IPS-NIHi11 (cell line): ENCODE data around the gene XYLT1.

Experiments used
- DNase-seq: peaks from one replicate; pipeline ENCODE4 v3.0.0; 2012; ENCODE audit warnings: mixed read lengths, low spot score

The XYLT1 gene

GRCh38 chr16:17145029-17145428 lies 325.7 kb downstream of the XYLT1 start:
- DNase-seq: no peak

- DNase-seq: no peak
Observed at GRCh38 chr16:17144431-17144830, 326.3 kb downstream of the XYLT1 start.

DNA sequence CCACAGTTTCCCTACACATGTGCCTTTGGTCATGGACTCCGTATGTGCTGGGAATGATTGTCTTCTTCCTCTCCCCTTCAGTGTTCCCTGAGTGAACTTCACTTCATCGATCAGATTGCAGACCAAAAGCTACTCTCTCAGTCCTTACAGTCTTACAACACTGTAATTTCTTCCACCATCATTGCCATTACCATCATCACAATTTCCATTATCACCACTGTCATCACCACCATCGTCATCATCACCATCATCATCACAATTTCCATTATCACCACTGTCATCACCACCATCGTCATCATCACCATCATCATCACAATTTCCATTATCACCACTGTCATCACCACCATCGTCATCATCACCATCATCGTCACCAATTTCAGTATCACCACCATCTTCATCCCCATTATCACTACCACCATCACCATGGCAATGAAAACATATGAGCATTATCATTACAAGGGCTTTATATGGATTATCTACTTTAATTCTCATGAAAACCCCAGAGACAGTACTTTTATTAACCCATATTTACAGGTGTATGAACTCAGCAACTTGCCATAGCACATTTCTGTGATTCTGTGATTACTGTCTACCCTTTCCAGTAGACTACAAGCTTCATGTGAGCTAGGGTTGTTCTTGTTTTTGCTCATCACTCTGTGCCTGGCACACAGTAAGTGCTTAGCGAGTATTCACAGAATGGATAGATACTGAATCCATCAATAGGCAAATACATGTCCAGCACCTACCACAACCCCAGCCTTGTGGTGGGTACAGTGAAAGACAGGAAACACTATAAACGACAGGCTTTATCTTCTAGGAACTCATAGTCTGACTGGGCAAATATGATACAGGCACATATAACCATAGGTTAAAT lies 327.0 kb downstream of the XYLT1 start:
- DNase-seq: no peak

- DNase-seq: peak; percentile 88
Observed at GRCh38 chr16:17138801-17139200, 332.0 kb downstream of the XYLT1 start.

DNA sequence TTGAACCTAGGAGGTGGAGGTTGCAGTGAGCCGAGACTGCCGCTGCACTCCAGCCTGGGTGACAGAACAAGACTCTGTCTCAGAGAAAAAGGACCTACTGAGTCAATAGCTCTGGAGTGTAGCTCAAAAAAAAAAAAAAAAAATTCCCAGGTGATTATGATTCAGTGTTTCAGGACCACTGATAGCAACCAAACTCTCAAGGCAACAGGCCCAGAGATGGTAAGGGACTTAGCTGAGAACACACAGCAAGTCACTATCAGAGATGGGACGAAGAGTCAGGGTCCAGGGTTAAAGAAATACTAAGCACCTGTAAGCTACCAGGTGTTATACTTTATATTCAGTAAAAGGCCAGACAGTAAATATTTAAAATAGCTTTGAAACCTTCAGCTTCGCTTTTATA lies 335.3 kb downstream of the XYLT1 start:
- no peak for DNase-seq

DNA sequence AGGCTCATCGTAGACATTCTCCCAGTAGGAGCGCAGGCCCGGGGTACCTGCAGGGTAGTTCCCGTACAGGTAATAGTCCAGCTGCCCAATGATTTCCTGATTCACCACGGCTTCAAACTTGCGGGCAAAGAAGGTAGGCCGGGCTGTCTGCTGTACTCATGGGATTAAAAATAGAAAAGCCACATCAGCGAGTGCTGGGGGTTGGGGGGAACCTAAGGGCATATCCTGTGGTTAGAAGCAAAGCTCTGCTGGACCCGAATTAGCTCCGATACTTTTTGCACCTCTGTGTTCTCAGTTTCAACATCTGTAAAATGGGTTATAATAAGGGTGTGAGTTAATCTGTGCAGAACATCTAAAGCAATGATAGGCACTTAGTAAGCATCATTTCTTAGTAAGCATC lies 336.2 kb downstream of the XYLT1 start:
- DNase-seq: no peak

DNA sequence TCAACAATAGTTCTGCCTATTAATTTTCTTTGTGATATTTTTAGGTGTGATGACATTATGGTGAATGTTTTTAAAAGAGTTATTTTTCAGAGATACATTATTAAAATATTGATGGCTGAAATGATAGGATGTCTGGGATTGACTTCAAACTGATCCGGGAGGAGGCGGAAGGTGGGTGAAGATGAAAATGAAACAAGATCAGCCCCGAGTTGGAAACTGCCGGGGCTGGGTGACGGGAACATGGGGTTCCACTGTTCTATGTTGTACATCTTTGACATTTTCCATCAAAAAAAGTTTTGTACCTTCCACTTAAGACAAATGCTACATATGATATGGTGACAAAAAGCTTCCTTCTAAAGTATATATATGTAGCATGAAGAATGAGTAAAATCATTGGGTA lies 336.9 kb downstream of the XYLT1 start:
- no peak for DNase-seq

- DNase-seq: peak; percentile 26
Observed at GRCh38 chr16:17131351-17131750, 339.4 kb downstream of the XYLT1 start.

DNA sequence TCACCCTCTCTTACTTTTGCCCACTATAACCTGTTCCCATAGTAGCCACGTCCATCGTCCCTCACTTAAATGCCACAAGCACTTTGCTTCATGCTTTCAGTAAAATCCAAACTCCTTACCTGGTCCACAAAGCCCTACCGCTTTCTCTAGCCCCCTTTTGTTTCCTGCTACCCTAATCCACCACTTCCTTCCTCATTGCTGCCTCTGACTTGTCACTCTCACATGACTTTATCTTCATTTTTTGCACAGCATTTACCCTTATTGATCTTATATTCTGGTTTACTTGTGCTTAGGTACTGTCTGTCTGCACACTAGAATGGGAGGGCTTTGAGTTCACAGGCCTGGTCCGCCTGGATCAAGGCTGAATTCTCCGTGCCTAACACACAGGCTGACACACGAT lies 340.0 kb downstream of the XYLT1 start:
- no peak for DNase-seq

GRCh38 chr16:17129971-17130370 lies 340.8 kb downstream of the XYLT1 start:
- no peak for DNase-seq

DNA sequence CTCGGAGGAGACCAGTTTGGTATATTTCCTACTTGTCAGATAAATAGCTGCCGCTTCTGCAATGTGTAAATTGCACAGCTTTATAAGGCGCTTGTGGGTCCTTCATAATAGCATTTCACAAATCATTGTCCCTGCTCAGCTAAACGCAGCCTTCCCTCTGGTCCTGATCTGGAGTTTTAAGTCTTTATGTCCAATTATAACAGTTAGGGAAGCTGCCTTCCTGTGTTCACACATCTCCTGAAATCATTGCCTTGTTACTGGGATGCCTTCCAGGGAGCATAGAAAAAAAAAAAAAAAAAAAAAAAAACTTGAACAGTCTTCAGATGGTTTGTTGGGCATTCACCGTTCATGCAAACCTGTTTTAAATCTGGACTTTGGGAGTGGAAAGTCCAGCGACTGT lies 342.0 kb downstream of the XYLT1 start:
- no peak for DNase-seq

DNA sequence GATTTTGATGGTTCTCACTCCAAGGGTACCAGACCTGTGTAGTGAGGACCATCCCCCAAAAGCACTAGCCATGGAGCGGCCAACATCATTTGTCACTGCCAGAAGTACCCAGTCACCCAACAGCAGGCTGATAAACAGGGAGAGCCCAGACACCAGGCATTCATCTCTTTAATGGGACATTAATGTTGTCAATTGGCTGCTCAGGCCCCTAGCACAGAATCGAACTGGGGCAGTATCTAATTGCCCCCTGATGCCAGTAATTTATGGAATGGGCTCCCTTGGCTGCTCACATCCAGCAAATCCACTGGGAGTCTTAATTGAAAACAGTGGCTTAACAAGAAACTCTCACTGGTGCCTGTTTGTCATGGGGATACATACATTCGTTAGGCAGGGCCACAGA lies 344.6 kb downstream of the XYLT1 start:
- DNase-seq: no peak

GRCh38 chr16:17125671-17126070 lies 345.1 kb downstream of the XYLT1 start:
- no peak for DNase-seq

DNA sequence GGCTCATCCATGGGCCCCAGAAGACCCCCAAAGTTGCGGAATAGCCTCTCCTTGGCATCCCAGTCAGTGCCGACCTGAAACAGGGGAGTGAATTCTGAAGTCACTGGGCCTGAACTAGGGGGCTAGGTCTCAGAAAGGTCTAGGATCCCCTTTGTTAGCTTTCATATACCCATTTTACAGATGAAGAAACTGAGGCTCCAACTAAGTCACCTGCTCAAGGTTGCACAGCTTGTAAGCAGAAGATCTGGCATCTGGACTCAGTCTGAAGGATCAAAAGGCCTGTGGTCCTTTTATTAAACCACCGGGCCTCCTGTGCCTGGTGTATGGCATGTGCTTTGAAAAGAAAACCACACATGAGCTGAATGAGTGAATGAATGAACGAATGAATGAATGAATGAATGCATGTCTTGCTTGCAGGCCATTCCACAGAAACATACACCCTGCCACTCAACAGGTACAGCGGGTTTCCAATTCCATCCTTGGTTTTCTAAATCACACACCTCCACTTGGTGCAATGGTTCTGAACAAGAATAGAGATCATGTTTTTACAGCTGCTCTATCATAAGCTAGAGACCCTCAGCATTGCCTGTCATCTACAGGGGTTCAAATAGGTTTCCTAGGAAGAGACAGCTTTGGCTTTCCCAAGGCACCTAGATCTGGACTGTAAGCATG lies 352.7 kb downstream of the XYLT1 start:
- no peak for DNase-seq

DNA sequence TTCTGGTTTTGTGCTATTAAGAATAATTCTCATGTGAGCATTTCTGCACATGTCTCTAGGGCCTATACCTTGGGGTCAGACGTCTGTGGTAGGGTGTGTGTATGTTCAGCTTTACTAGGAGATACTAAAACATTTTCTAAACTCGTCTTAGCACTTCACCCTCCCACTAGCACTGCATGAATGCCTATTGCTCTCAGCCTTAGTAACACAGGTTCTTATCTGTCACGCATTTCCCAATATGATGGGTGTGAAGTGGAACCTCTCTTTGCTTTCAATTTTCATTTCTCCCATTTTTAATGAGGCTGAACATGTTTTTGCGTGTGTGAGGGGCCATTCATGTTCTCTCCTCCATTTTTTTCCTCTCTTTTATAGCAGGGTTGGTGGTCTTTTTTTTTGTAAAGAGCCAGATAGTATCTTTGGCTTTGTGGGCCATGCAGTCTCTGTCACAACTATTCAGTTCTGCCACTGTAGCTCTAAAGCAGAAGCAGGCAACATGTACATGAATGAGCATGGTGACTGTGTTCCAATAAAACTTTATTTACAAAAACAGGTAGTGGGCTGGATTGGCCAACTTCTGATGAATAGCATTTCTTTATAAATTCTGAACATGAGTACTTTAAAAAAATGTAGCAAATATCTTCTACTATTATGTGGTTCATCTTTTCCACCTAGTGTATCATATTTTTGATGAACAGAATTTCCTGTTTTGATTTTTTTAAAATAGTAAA lies 354.0 kb downstream of the XYLT1 start:
- DNase-seq: no peak

DNA sequence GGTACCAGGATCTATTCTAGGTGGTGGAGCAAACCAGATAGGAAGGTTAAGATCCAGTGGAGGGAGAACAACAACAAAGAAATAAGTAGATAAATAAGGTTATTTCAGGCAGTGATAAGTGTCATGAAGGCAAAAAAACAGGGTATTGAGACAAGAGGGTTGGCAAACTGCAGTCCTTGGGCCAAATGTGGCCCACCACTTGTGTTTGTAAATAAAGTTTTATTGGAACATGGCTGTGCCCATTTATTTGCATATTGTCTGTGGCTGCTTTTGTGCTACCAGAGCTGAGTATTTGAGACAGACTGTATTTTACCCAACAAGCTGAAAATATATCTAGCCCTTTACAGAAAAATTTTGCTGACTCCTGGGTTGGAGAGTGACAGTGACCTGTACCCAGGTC lies 361.3 kb downstream of the XYLT1 start:
- DNase-seq: no peak

DNA sequence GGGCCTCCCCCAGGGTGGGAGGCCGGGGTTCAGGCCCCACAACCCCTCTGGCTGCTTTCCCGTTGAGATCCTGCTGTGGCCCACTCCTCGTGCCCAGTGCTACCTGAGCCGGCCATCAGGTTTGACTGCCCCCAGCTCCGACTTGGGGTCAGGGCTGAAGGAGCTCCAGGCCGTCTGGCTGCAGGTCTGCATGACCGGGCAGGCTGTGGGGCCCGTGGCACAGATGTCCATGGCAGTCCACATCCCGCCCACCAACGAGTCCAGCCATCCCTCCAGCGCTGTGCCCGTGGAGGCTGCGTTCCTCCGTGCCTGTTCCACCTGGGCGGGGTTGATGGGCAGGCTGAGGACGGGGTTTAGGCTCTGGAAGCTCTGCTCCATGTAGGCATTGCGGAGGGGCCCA lies 362.2 kb downstream of the XYLT1 start:
- no peak for DNase-seq

DNA sequence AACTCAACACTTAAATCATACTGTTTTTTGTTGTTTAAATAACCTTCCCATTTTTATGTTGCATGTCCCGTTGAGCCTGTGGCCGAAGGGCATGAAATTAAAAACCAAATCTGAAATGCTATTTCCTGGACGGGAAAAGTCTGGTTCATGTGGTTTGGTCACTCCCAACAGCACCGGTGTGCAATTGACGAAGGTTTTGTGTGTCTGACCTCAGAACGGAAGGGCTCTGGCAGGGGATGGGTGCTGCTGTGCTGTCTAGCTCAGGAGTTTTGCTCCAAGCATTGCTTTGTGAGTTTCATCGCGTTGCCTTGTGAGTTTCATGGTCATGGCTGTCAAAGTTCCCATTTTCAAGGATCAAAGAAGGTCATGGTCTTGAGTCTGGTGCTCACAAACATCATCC lies 363.3 kb downstream of the XYLT1 start:
- no peak for DNase-seq

- peak; percentile 39 for DNase-seq
Observed at GRCh38 chr16:17106243-17106791, 364.4 kb downstream of the XYLT1 start.

DNA sequence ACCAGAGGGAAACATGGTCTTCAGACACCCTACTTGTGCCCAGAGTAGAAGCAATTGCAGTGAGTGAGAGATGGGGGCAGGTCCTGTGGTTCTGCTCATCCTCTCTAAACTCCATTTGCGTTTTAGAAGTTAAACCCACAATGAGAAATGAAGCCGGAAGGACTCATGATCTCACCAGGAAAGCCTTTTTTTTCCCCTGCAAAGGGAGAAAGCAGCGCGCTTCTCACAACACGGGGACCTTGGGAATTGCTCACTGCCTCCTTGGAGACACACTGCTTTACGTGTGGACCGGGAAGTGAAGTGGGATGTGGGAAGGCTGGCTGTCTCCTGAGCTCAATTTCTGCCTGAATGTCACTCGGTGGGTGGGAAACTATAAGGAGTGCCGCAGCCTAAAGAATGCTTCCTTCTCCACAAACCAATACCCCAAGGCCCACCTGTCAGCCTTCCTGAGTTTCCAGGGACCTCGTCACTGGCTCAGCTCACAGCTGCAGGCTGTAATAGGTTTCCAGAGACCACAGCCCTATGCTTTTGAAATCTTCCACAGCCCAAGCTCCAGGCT lies 365.4 kb downstream of the XYLT1 start:
- no peak for DNase-seq

DNA sequence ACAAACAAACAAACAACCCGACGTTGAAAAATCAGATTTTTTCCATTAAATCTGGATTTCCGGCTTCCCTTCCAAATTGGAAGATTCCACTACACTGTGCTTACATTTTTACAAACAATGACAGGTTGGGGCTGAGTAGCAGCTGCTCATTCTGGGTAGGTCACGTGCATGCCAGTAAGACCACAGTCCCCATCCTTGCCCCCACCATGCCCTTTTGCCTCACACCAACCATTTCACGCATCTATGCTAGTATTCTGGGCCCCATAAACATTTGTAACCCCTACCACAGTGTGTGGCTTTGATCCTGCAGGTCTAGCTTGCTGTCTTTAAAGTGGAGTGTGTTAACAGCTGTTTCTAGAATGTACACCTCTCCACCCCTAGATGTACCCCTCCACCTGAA lies 366.1 kb downstream of the XYLT1 start:
- no peak for DNase-seq

DNA sequence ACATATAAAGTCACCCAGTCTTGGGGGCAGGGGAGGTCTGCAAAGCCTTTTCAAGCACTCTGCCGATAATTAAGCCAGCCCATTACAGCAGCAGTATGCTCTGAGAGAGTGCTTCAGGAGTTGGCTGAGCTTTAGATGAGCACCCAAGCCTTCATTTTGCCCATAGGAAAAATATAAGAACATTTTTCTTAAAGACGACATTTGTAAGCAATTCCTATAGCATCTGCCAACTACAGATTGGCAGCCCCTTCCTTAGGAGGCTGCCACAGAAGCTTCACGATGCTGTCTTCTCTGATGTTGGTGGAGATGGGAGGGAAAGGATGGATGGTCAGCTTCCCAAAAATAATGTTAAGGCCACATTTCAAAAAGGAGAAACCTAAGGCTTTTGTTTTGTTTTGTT lies 367.5 kb downstream of the XYLT1 start:
- no peak for DNase-seq
